Measurements from ENCODE around the gene ZNF462.

ZNF462 gene

DNA sequence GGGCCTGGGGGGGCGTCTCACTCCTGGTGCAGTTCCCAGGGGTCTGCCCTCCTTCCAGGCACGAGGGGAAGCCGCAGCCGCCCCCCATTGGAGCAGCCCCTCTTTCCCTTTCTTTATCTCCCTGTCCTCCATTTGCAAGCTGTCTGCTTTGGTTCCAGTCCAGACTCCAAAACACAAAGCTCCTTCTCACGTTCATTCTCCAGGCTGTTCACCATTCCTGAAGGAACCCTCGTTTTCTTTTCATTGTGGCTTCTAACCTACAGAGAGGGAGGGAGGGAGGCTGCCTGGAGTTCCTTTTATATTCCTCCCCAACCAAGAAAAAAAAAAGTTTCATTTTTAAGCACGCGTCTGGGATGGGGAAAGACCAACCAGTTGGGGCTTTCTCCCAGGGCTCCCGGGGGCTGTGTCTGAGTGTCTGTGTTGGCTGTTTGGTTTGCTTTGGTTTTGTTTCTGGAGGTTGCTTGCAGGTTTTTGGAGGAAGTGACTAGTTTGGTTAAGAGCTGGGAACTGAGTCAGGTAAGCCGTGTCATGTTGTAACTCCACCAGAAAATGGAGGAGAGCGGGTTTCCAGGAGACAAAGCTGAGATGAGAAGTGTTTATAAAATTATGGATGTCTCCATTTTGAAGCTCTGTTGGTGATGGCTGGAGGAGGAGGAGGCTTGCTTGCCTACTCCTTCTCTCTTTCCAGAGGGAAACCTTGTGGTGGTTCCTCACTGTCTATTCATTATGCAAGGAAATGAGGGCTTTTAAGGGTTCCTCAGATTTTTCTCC lies 1.6 kb downstream of the ZNF462 start:
- peak; percentile 89 for DNase-seq

DNA sequence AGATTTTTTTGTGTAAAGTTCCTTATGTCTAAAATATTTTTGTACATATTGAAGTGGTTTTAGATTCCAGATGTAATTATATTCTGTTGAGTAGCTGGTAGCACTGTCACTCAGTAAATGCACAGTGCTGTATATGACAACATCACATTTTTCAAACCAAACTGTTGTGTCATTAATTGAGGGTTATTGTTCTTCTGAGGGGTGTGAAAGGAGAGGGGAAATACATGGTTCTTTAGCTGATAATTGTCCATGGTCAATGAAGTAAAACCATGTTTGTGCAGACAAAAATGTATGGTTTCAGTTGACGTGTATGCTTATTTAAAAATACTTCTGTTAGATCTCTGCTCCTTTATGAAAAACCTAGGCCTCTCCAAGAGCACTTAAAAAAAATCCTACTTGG lies 3.3 kb downstream of the ZNF462 start:
- no peak for DNase-seq

- DNase-seq = peak; percentile 4
Measured at GRCh38 chr9:106867286-106867685, 4.3 kb downstream of the ZNF462 start.

- no peak for DNase-seq
Measured at GRCh38 chr9:106868087-106868486, 5.1 kb downstream of the ZNF462 start.

DNA sequence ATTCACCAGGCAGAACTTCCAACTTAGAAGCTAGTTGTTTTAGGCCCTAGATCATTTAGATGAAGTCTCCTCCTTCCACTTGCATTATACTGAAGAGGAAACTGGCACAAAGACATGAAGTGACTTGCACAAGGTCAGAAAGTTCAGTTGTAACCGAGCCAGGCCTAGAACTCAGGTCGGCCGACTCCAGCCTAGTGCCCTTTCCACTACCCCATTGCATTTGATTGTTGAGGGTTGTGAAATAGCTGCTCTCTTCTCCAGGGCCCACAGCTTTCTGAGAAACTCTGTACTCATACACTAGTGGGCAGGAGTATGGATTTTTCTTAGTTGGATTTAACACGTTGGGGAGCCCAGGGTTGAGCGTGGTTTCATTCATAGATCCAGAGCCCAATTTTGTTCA lies 5.6 kb downstream of the ZNF462 start:
- no peak for DNase-seq

GRCh38 chr9:106869028-106869427 lies 6.1 kb downstream of the ZNF462 start:
- no peak for DNase-seq

DNA sequence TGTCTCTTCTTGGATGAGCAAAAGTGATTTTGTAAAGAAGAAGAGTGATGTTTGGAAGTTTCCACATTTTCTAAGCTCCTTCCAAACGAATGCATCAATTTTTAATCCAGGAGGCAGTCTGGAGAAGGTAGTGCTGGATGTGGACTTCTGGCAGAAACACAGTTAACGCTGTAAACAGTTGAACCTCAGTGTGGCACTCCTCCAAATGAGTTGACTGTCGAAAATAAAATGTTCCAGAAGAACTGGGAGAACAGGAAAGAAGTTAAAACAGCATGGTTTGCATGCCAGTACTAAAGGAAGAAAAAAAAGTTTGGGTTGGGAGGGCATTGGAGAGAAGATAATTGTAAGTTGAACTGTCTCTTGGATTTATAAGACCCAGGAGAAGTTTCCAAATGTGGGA lies 6.5 kb downstream of the ZNF462 start:
- no peak for DNase-seq

- DNase-seq = no peak
Measured at GRCh38 chr9:106872641-106873040, 9.7 kb downstream of the ZNF462 start.

GRCh38 chr9:106874031-106874430 lies 11.1 kb downstream of the ZNF462 start:
- DNase-seq = no peak

- DNase-seq = no peak
Measured at GRCh38 chr9:106874652-106875051, 11.7 kb downstream of the ZNF462 start.

DNA sequence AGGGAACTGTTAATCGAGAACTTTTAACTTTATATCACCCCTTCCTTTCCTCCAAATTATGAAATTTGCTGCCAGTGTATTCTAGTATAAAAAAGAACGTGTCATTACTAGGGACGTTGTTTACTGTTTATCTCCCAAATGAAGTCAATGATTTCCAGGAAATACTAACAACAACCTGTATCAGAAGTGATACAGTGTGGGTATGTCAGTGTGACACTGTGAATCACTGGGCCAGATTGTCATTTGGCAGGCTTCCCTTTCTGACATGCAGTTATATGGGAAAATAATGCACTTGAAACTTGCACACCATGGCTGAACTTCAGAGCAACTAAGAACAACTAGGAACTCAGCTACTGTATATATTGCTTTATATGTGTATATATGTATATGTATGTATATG lies 12.6 kb downstream of the ZNF462 start:
- DNase-seq = no peak

DNA sequence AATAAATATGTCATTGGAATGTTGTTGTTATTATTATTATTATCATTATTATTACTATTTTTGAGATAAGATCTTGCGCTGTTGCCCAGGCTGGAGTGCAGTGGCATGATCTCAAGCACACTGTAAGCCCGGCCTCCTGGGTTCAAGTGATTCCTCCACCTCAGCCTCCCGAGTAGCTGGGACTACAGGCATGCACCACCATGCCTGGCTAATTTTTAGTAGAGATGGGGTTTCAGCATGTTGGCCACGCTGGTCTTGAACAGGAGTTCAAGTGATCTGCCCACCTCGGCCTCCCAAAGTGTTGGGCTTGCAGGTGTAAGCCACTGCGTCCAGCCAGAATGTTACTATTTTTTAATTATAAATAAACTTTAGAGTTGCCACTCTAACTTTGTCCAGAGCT lies 14.4 kb downstream of the ZNF462 start:
- no peak for DNase-seq

- no peak for DNase-seq
Measured at GRCh38 chr9:106878081-106878837, 15.3 kb downstream of the ZNF462 start.

DNA sequence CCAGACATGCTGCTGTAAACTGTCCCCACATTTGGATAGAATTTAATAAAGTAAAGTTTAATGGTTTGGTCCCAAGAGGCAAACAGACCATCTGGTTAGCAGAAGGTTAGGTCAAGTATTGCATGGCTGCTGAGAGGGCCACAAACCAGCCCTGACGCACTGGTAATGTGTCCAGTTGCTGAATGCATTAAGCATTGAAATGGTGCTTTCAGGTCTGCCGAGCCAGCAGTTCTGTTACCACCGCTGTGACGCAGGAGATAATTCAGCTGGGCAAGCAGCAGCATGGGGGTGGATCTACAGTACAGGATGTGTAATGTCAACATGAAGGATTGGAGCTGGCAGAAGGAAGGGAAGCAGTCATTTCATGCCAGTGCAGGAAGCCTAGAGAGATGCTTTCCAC lies 16.0 kb downstream of the ZNF462 start:
- DNase-seq = peak; percentile 76

- DNase-seq = peak; percentile 70
Measured at GRCh38 chr9:106879439-106879882, 16.5 kb downstream of the ZNF462 start.

DNA sequence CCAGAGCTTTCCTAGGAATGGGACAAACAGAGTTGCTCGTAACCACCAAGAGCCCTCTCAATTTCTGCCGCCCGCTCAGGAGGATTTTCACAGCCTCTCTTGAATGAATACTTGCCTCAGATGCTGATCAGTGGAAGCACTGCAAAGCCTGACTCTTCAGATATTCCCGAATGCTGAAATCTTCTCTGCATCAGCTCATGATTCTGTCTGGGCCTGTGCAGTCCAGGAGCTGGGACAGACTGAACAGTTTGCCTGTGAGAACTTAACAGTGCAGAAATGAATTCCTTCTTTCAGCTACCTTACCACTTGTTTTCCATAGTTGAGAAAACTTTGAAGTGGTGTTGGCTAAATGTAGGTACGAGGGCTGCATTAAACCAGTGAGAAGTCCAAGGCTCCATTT lies 17.1 kb downstream of the ZNF462 start:
- no peak for DNase-seq

- DNase-seq = no peak
Measured at GRCh38 chr9:106880863-106881262, 17.9 kb downstream of the ZNF462 start.

- no peak for DNase-seq
Measured at GRCh38 chr9:106883030-106883429, 20.1 kb downstream of the ZNF462 start.

- no peak for DNase-seq
Measured at GRCh38 chr9:106883626-106884190, 20.7 kb downstream of the ZNF462 start.

GRCh38 chr9:106885451-106885850 lies 22.5 kb downstream of the ZNF462 start:
- no peak for DNase-seq

GRCh38 chr9:106886111-106887046 lies 23.4 kb downstream of the ZNF462 start:
- DNase-seq = no peak

- DNase-seq = no peak
Measured at GRCh38 chr9:106887066-106887465, 24.1 kb downstream of the ZNF462 start.

DNA sequence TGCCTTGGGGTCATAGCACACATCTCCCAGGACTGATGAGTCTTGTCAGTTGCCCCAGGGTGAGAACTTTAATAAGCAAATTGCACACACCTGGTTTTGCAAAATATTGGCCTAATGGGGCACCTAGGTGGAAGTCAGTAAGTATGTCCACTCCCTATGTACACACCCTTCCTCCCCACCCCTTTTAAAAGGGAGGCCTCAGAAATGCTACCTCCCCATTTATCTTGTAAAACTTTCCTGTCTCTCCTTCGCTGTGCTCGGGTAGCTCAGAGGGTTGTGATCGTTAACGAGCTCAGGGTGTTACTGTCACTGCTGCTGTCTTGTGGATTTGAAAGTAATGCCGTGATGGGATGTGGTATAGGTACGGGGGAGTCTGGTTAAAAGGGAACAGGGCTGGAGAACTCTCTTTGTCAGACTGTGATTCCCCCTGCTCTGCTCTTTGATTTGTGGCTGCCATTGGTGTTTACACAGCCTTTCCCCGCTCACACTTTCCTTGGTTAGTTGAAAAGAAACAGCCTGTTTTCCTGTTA lies 26.2 kb downstream of the ZNF462 start:
- DNase-seq = no peak
